ENCODE measurements around the gene EPHB1.

- TF ChIP-seq, protein P1, sequence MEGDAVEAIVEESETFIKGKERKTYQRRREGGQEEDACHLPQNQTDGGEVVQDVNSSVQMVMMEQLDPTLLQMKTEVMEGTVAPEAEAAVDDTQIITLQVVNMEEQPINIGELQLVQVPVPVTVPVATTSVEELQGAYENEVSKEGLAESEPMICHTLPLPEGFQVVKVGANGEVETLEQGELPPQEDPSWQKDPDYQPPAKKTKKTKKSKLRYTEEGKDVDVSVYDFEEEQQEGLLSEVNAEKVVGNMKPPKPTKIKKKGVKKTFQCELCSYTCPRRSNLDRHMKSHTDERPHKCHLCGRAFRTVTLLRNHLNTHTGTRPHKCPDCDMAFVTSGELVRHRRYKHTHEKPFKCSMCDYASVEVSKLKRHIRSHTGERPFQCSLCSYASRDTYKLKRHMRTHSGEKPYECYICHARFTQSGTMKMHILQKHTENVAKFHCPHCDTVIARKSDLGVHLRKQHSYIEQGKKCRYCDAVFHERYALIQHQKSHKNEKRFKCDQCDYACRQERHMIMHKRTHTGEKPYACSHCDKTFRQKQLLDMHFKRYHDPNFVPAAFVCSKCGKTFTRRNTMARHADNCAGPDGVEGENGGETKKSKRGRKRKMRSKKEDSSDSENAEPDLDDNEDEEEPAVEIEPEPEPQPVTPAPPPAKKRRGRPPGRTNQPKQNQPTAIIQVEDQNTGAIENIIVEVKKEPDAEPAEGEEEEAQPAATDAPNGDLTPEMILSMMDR (IDR thresholded peaks at IDR 0.05 in 2 of 3, conservative IDR thresholded peaks at IDR 0.05 in 1 of 3; ENCODE audit: borderline replicate concordance in 1 of 3, insufficient read depth in 1 of 3, low read depth in 2 of 3, low read length in 2 of 3) = no peak
- TF ChIP-seq EZH2 (IDR thresholded peaks at IDR 0.05) (no peak), EGR1 (IDR thresholded peaks at IDR 0.05; ENCODE audit: low read depth) (no peak), RAD21 (IDR thresholded peaks at IDR 0.05; ENCODE audit: low read depth) (no peak), CEBPB (IDR thresholded peaks at IDR 0.05; ENCODE audit: low read depth) (no peak), POLR2A (IDR thresholded peaks at IDR 0.05; ENCODE audit: borderline replicate concordance, extremely low read depth, insufficient read depth, insufficient read length) (no peak), SIN3A (IDR thresholded peaks at IDR 0.05; ENCODE audit: low read depth) (no peak)
- TF ChIP-seq, protein P2, sequence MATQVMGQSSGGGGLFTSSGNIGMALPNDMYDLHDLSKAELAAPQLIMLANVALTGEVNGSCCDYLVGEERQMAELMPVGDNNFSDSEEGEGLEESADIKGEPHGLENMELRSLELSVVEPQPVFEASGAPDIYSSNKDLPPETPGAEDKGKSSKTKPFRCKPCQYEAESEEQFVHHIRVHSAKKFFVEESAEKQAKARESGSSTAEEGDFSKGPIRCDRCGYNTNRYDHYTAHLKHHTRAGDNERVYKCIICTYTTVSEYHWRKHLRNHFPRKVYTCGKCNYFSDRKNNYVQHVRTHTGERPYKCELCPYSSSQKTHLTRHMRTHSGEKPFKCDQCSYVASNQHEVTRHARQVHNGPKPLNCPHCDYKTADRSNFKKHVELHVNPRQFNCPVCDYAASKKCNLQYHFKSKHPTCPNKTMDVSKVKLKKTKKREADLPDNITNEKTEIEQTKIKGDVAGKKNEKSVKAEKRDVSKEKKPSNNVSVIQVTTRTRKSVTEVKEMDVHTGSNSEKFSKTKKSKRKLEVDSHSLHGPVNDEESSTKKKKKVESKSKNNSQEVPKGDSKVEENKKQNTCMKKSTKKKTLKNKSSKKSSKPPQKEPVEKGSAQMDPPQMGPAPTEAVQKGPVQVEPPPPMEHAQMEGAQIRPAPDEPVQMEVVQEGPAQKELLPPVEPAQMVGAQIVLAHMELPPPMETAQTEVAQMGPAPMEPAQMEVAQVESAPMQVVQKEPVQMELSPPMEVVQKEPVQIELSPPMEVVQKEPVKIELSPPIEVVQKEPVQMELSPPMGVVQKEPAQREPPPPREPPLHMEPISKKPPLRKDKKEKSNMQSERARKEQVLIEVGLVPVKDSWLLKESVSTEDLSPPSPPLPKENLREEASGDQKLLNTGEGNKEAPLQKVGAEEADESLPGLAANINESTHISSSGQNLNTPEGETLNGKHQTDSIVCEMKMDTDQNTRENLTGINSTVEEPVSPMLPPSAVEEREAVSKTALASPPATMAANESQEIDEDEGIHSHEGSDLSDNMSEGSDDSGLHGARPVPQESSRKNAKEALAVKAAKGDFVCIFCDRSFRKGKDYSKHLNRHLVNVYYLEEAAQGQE (IDR thresholded peaks at IDR 0.05; ENCODE audit: low read depth) = no peak
Observed at GRCh38 chr3:134938029-134938525, 143.0 kb downstream of the EPHB1 start.

Data from HCT116 (cell line).